ENCODE results near the gene NANS. TPM values are rescaled to one million over a fixed set of nuclear protein-coding genes. Genes with fewer than 3 reads are reported as not detected.
A peak's percentile ranks its signal among the peaks of the same experiment; 100 is the strongest.

The NANS gene
- total RNA-seq, 4 donors from 2014 or later = 28.5 to 68.8 (median 53.6) TPM

DNA sequence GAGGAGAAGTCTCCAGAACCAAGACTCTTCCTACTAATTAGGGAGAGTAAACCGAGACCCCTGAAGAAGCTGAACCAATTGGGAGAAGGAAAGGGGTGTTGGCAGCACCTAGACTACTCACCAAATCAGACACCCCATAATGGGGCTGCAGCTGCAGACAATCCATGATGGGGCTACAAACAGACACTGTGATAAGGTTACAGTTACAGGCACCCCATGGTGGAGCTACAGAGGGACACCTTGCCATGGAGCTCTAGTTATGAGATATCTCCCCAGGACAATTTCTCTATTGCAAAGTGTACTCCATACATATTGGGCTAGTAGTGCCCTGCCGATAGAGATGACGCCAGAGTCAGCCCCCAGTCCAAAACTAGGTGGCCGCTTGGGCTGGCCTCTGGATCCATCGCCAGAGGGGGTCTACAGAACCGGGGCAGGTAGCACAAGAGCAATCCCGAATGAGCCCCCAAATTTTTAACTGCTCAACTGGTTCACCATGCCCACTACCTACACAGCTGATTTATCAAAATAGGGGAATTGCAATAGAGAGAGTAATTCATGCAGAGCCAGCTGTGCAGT, 2.1 kb upstream of the NANS start:
- H3K4me1 ChIP-seq = peaks cover 0 to 20% of the 10 kb centered on the region in 2 donors
- H3K4me3 ChIP-seq (replicated peaks in 1 of 3) = no peak overlapping the region
- no peak overlapping the region for H3K27ac ChIP-seq
- no peaks in the 10 kb centered on the region for H3K27me3 ChIP-seq
- H3K9me3 ChIP-seq = no peaks in the 10 kb centered on the region
- no peaks in the 10 kb centered on the region for H3K36me3 ChIP-seq
- DNase-seq = no peak
- WGBS, 2 donors = 95% methylated on average over 7 of the region's 7 CpGs
- no peak for TF ChIP-seq POLR2A (IDR thresholded peaks at IDR 0.05)
- TF ChIP-seq, protein P1, sequence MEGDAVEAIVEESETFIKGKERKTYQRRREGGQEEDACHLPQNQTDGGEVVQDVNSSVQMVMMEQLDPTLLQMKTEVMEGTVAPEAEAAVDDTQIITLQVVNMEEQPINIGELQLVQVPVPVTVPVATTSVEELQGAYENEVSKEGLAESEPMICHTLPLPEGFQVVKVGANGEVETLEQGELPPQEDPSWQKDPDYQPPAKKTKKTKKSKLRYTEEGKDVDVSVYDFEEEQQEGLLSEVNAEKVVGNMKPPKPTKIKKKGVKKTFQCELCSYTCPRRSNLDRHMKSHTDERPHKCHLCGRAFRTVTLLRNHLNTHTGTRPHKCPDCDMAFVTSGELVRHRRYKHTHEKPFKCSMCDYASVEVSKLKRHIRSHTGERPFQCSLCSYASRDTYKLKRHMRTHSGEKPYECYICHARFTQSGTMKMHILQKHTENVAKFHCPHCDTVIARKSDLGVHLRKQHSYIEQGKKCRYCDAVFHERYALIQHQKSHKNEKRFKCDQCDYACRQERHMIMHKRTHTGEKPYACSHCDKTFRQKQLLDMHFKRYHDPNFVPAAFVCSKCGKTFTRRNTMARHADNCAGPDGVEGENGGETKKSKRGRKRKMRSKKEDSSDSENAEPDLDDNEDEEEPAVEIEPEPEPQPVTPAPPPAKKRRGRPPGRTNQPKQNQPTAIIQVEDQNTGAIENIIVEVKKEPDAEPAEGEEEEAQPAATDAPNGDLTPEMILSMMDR (IDR thresholded peaks at IDR 0.05) = no peak
- intact Hi-C loops (cut with DNase I) = no loop called here

DNA sequence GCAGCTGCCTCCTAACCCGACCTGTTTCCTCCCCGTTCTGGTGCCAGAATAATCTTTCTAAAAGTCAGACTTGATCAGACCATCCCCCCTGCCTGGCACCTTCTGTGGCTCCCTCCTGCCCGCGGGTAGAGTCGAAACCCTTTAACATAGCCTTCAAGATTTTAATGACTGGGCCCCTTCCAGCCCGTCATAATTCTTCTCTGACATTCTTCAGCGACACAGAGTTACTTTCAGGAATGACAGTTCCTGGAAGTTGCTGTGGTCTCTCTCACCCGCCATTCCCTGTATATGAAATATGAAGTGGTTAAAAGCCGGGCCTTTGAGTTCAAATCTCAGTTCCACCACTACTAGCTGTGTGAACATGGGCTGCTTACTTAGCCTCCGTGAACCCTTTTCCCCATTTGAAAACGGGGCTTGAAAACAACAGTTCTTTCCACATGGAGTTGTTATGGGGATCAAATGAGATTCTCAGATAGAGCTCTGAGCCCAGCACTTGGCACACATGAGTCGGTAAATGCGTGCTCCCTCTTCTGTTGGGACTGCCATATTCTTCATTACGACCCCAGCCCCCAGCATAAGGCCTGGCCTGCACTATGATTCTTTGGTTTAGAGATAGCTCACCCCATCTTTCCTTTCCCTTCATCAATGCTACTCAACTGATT, 737 bp downstream of the NANS start:
- peaks cover 0 to 20% of the 10 kb centered on the region in 2 donors for H3K4me1 ChIP-seq
- peak overlapping the region; percentile 66 to 88 (median 79) for H3K27ac ChIP-seq
- H3K4me3 ChIP-seq (replicated peaks in 1 of 3) = peak overlapping the region; percentile 32 to 65 (median 60)
- 11 to 18% methylated on average over 14 of the region's 14 CpGs for WGBS, 2 donors
- H3K27me3 ChIP-seq = no peaks in the 10 kb centered on the region
- intact Hi-C loops (cut with DNase I) = no loop called here
- DNase-seq = no peak
- no peak for TF ChIP-seq POLR2A (IDR thresholded peaks at IDR 0.05)
- TF ChIP-seq, protein P1 (IDR thresholded peaks at IDR 0.05) = no peak
- H3K36me3 ChIP-seq = peaks cover 0 to 9% of the 10 kb centered on the region in 2 donors
- no peaks in the 10 kb centered on the region for H3K9me3 ChIP-seq

- Histone ChIP-seq H3K27ac (no peak overlapping the region), H3K4me3 (replicated peaks in 1 of 3) (no peak overlapping the region), H3K4me1 (peaks cover 0 to 16% of the 10 kb centered on the region in 2 donors), H3K27me3 (no peaks in the 10 kb centered on the region), H3K36me3 (peaks cover 16 to 18% of the 10 kb centered on the region in 2 donors), H3K9me3 (no peaks in the 10 kb centered on the region)
- intact Hi-C loops (cut with DNase I) = no loop called here
- no peak for DNase-seq
- TF ChIP-seq, protein P1 (IDR thresholded peaks at IDR 0.05) = no peak
- TF ChIP-seq POLR2A (IDR thresholded peaks at IDR 0.05) = no peak
- 87 to 94% methylated on average over 3 of the region's 3 CpGs for WGBS, 2 donors
Observed at GRCh38 chr9:98062161-98062560, 5.6 kb downstream of the NANS start.

- Histone ChIP-seq H3K27me3 (no peaks in the 10 kb centered on the region), H3K27ac (no peak overlapping the region), H3K4me1 (no peaks in the 10 kb centered on the region), H3K9me3 (no peaks in the 10 kb centered on the region), H3K4me3 (replicated peaks in 1 of 3) (no peak overlapping the region), H3K36me3 (peaks cover 16 to 18% of the 10 kb centered on the region in 2 donors)
- intact Hi-C loops (cut with DNase I) = no loop called here
- DNase-seq = no peak
- TF ChIP-seq, protein P1 (IDR thresholded peaks at IDR 0.05) = no peak
- no peak for TF ChIP-seq POLR2A (IDR thresholded peaks at IDR 0.05)
- WGBS, 2 donors = 83 to 89% methylated on average over 8 of the region's 8 CpGs
Observed at GRCh38 chr9:98064623-98065392, 8.3 kb downstream of the NANS start.

- intact Hi-C loops (cut with DNase I) = no loop called here
Observed at GRCh38 chr9:98066235-98066634, 9.7 kb downstream of the NANS start.

More at GRCh38 chr9:98066235-98066634, 9.7 kb downstream of the NANS start:
- no peak for TF ChIP-seq POLR2A (IDR thresholded peaks at IDR 0.05)
- TF ChIP-seq, protein P1 (IDR thresholded peaks at IDR 0.05) = no peak
- Histone ChIP-seq H3K36me3 (peaks cover 15 to 16% of the 10 kb centered on the region in 2 donors), H3K27me3 (no peaks in the 10 kb centered on the region), H3K27ac (no peak overlapping the region), H3K9me3 (no peaks in the 10 kb centered on the region), H3K4me1 (no peaks in the 10 kb centered on the region), H3K4me3 (replicated peaks in 1 of 3) (no peak overlapping the region)
- 90 to 98% methylated on average over 3 of the region's 3 CpGs for WGBS, 2 donors
- DNase-seq = no peak

Measured in thyroid gland (tissue), 4 donors.